Thymus (tissue), 11 donors: ENCODE results near the gene ARMC3. TPM values are rescaled to one million over a fixed set of nuclear protein-coding genes. Genes with fewer than 3 reads are reported as not detected.

Experiments
- DNase-seq, 9 donors: peaks; one replicate each; pipeline ENCODE4 v3.0.0-alpha.2; 2013; ENCODE audit warnings: low spot score in 9 of 9, low read depth in 6 of 9, missing footprints in 1 of 9
- H3K27ac ChIP-seq, 2 donors: one replicate each; pipeline ENCODE4 v1.5.1; 2013; ENCODE audit warnings: control low read depth in 1 of 2, low read depth in 1 of 2, low read length in 1 of 2, mild to moderate bottlenecking in 1 of 2, moderate library complexity in 1 of 2
- H3K27me3 ChIP-seq, 2 donors: one replicate each; pipeline ENCODE4 v1.5.1; 2013; ENCODE audit warnings: low read length in 1 of 2; ENCODE audit not compliant: control insufficient read depth in 2 of 2, insufficient read depth in 1 of 2
- H3K36me3 ChIP-seq, 2 donors: one replicate each; pipeline ENCODE4 v1.5.1; 2013; ENCODE audit warnings: low read length in 1 of 2, mild to moderate bottlenecking in 1 of 2, moderate library complexity in 1 of 2; ENCODE audit not compliant: control insufficient read depth in 2 of 2, insufficient read depth in 2 of 2
- H3K4me1 ChIP-seq, 2 donors: one replicate each; pipeline ENCODE4 v1.5.1; 2013; ENCODE audit warnings: low read length in 2 of 2; ENCODE audit not compliant: control insufficient read depth in 2 of 2, insufficient read depth in 2 of 2
- H3K4me3 ChIP-seq, 2 donors: one replicate each; pipeline ENCODE4 v1.5.1; 2013; ENCODE audit warnings: low read length in 2 of 2, control low read depth in 1 of 2, mild to moderate bottlenecking in 1 of 2
- H3K9me3 ChIP-seq, 2 donors: one replicate each; pipeline ENCODE4 v1.5.1; 2013; ENCODE audit warnings: low read length in 1 of 2, mild to moderate bottlenecking in 1 of 2; ENCODE audit not compliant: control insufficient read depth in 2 of 2, insufficient read depth in 1 of 2
- WGBS: extraction: QIAGEN DNeasy Blood & Tissue Kit; methylation state at CpG from one replicate; pipeline ENCODE4 v1.1.7; 2013; 5-methylcytosine and 5-hydroxymethylcytosine counted together
- polyA plus RNA-seq: library from polyadenylated mRNA; stranded (reverse); fragments of 200-250 nt; gene quantifications from one replicate; pipeline ENCODE4 v1.2.3, GENCODE V29; 2013
- total RNA-seq: library from RNA; stranded (reverse); fragments of 120-200 nt; gene quantifications from one replicate; pipeline ENCODE4 v1.2.4, GENCODE V29; 2013
- donor health status: healthy.

ARMC3 gene
- total and polyA plus RNA-seq, 2 donors = 0.09 to 0.11 TPM

GRCh38 chr10:23046027-23046426 lies 118.2 kb downstream of the ARMC3 start:
- Histone ChIP-seq H3K36me3 (no peaks in the 10 kb centered on the region), H3K27ac (no peak overlapping the region), H3K4me1 (no peaks in the 10 kb centered on the region), H3K9me3 (no peaks in the 10 kb centered on the region), H3K4me3 (no peak overlapping the region), H3K27me3 (no peaks in the 10 kb centered on the region)
- no peak for DNase-seq
- 84% methylated on average over 4 of the region's 4 CpGs for WGBS

DNA sequence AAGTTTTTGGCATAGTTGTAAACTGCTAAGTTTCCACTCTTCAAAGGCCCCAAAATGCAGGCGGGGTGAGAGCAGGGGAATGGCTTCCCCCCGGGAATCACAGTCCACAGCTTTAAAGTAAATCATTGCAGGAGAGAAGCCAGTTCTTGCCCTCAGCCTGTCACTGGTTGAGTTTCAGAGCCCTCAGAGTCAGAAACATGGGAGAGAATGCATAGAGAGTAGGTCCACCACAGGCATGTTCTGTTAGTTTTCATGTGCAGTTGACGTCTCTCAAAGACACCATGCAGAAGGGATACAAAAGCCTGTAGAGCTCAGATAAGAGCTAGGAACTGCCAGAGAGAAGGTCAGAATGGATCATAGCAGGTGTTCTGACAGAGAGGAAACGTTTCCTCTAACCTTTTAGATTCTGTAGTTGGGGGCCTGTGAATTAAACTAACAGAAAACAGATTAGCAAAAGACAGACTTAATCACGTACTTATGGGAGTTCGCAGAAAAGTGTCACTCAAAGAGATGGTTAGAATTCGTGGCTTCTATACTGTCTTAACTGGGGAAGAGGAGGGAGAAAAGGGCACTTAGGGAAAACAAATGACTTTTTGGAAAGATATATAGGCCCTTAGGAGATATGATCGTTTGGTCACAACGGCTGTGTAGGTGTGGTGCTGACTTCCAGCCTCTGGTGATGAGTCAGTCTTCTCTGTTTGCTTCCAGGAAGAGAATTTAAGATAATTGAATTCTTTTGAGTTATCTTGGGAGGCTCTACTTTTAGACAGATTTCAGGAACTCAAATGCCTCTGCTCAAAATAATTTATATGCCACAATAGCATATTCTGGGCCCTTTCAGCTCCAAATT lies 119.6 kb downstream of the ARMC3 start:
- Histone ChIP-seq H3K36me3 (no peaks in the 10 kb centered on the region), H3K9me3 (no peaks in the 10 kb centered on the region), H3K4me3 (no peak overlapping the region), H3K4me1 (no peaks in the 10 kb centered on the region), H3K27ac (no peak overlapping the region), H3K27me3 (no peaks in the 10 kb centered on the region)
- no peak for DNase-seq
- WGBS = 87% methylated on average over 9 of the region's 9 CpGs

- DNase-seq = no peak
- Histone ChIP-seq H3K4me3 (no peak overlapping the region), H3K4me1 (no peaks in the 10 kb centered on the region), H3K27me3 (no peaks in the 10 kb centered on the region), H3K9me3 (no peaks in the 10 kb centered on the region), H3K27ac (no peak overlapping the region), H3K36me3 (no peaks in the 10 kb centered on the region)
- 97% methylated on average over 4 of the region's 4 CpGs for WGBS
These were observed 120.3 kb downstream of the ARMC3 start for GRCh38 chr10:23048191-23048590.

- no peaks in the 10 kb centered on the region for H3K9me3 ChIP-seq
- no peaks in the 10 kb centered on the region for H3K36me3 ChIP-seq
- DNase-seq = no peak
- no peak overlapping the region for H3K27ac ChIP-seq
- H3K27me3 ChIP-seq = no peaks in the 10 kb centered on the region
- no peaks in the 10 kb centered on the region for H3K4me1 ChIP-seq
- no peak overlapping the region for H3K4me3 ChIP-seq
- WGBS = 97% methylated on average over 3 of the region's 3 CpGs
These were observed 123.4 kb downstream of the ARMC3 start for GRCh38 chr10:23051278-23051677.

- WGBS = 96% methylated on average over 5 of the region's 5 CpGs
- H3K27ac ChIP-seq = no peak overlapping the region
- no peaks in the 10 kb centered on the region for H3K36me3 ChIP-seq
- no peaks in the 10 kb centered on the region for H3K27me3 ChIP-seq
- no peaks in the 10 kb centered on the region for H3K9me3 ChIP-seq
- no peak for DNase-seq
- no peak overlapping the region for H3K4me3 ChIP-seq
- H3K4me1 ChIP-seq = no peaks in the 10 kb centered on the region
These were observed 124.0 kb downstream of the ARMC3 start for GRCh38 chr10:23051855-23052331.

DNA sequence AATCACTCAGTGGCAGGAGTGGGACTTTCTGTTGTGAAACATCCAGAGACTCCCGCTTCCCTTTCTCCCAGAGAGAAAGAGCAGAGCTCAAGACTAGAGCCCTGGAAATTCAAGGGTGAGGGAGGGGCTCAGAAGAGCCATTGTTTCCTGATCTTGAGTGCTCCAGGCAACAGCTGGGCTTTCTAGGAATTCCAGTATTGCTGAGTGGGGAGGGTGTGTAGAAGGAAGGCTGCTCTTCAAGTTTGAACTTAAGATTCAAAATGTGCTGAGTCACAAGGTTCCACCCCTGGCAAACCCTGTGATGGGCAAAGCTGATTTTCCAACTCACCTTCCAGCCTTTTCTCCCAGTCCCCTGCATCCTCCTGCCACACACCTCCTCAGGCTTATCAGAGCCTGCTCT lies 125.2 kb downstream of the ARMC3 start:
- Histone ChIP-seq H3K27me3 (no peaks in the 10 kb centered on the region), H3K4me3 (no peak overlapping the region), H3K9me3 (no peaks in the 10 kb centered on the region), H3K36me3 (no peaks in the 10 kb centered on the region), H3K4me1 (no peaks in the 10 kb centered on the region), H3K27ac (peak overlapping the region in 1 of 2 donors; percentile 36)
- no peak for DNase-seq
- 93% methylated on average over 1 of the region's 1 CpG for WGBS

- no peaks in the 10 kb centered on the region for H3K36me3 ChIP-seq
- H3K27ac ChIP-seq = no peak overlapping the region
- H3K4me3 ChIP-seq = no peak overlapping the region
- 81% methylated on average over 7 of the region's 7 CpGs for WGBS
- no peaks in the 10 kb centered on the region for H3K27me3 ChIP-seq
- DNase-seq = no peak
- no peaks in the 10 kb centered on the region for H3K9me3 ChIP-seq
- H3K4me1 ChIP-seq = no peaks in the 10 kb centered on the region
These were observed 127.8 kb downstream of the ARMC3 start for GRCh38 chr10:23055424-23056185.

DNA sequence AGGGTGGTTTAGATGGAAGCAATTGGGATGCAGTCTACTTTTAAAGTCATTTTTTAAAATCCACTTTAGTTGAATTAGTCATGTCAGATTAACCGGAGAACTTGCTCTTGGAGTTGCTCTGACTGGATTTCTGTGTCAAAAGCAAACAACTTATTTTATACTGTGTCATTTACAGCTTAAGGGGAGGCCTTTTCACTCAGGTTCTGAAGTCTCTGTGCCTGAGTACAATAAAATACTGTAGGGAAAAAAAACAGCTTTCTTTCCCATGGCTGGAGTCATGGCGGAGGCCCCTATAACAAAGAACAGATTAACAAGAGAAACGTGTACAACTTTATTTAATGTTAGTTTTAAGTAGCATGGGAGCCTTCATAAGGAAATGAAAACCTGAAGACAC lies 128.3 kb downstream of the ARMC3 start:
- WGBS = 93% methylated on average over 3 of the region's 3 CpGs
- Histone ChIP-seq H3K27ac (no peak overlapping the region), H3K4me1 (no peaks in the 10 kb centered on the region), H3K4me3 (no peak overlapping the region), H3K36me3 (no peaks in the 10 kb centered on the region), H3K27me3 (no peaks in the 10 kb centered on the region), H3K9me3 (no peaks in the 10 kb centered on the region)
- DNase-seq = no peak

GRCh38 chr10:23058366-23058765 lies 130.5 kb downstream of the ARMC3 start:
- Histone ChIP-seq H3K27ac (no peak overlapping the region), H3K36me3 (no peaks in the 10 kb centered on the region), H3K9me3 (no peaks in the 10 kb centered on the region), H3K27me3 (no peaks in the 10 kb centered on the region), H3K4me3 (no peak overlapping the region), H3K4me1 (no peaks in the 10 kb centered on the region)
- WGBS = 68% methylated on average over 3 of the region's 3 CpGs
- no peak for DNase-seq
